ENCODE measurements around the gene FAM241B. TPM values are rescaled to one million over a fixed set of nuclear protein-coding genes. Genes with fewer than 3 reads are reported as not detected.
A peak's percentile ranks its signal among the peaks of the same experiment; 100 is the strongest.

Gene FAM241B
- total RNA-seq, 1 donor from 2014 or later, result 0.98 TPM

GRCh38 chr10:69618746-69619145 is 11.3 kb upstream of the FAM241B start:
- no peaks in the 10 kb centered on the region for H3K9me3 ChIP-seq
- TF ChIP-seq POLR2AphosphoS5 (IDR thresholded peaks at IDR 0.05; ENCODE audit: insufficient read depth in 1 of 2, low read depth in 1 of 2) (no peak), CTCF (IDR thresholded peaks at IDR 0.05) (no peak), POLR2A (IDR thresholded peaks at IDR 0.05) (no peak)
- no peaks in the 10 kb centered on the region for H3K27me3 ChIP-seq
- H3K4me1 ChIP-seq, result no peaks in the 10 kb centered on the region
- DNase-seq (ENCODE audit: extremely low spot score in 2 of 2), result peak in 1 of 2 donors; percentile 74
- H3K27ac ChIP-seq, result no peak overlapping the region
- no peaks in the 10 kb centered on the region for H3K36me3 ChIP-seq
- intact Hi-C loops (cut with DNase I), result no loop called here
- no peak overlapping the region for H3K4me3 ChIP-seq

- intact Hi-C loops (cut with DNase I), result no loop called here
- no peak for DNase-seq (ENCODE audit: extremely low spot score in 2 of 2)
- Histone ChIP-seq H3K4me1 (no peaks in the 10 kb centered on the region), H3K27ac (no peak overlapping the region), H3K27me3 (no peaks in the 10 kb centered on the region), H3K4me3 (no peak overlapping the region), H3K36me3 (no peaks in the 10 kb centered on the region), H3K9me3 (no peaks in the 10 kb centered on the region)
- TF ChIP-seq CTCF (IDR thresholded peaks at IDR 0.05) (no peak), POLR2A (IDR thresholded peaks at IDR 0.05) (no peak), POLR2AphosphoS5 (IDR thresholded peaks at IDR 0.05; ENCODE audit: insufficient read depth in 1 of 2, low read depth in 1 of 2) (no peak)
Measured at GRCh38 chr10:69619626-69620025, 10.4 kb upstream of the FAM241B start.

- Histone ChIP-seq H3K36me3 (no peaks in the 10 kb centered on the region), H3K4me1 (no peaks in the 10 kb centered on the region), H3K27me3 (no peaks in the 10 kb centered on the region), H3K9me3 (no peaks in the 10 kb centered on the region), H3K4me3 (no peak overlapping the region), H3K27ac (no peak overlapping the region)
- intact Hi-C loops (cut with DNase I), result no loop called here
- TF ChIP-seq POLR2A (IDR thresholded peaks at IDR 0.05) (no peak), CTCF (IDR thresholded peaks at IDR 0.05) (no peak)
- peak in 1 of 2 donors; percentile 60 for DNase-seq (ENCODE audit: extremely low spot score in 2 of 2)
Measured at GRCh38 chr10:69620625-69621024, 9.4 kb upstream of the FAM241B start.

- Histone ChIP-seq H3K4me1 (peaks cover under 1% of the 10 kb centered on the region), H3K9me3 (no peaks in the 10 kb centered on the region), H3K36me3 (no peaks in the 10 kb centered on the region), H3K4me3 (no peak overlapping the region), H3K27me3 (no peaks in the 10 kb centered on the region), H3K27ac (no peak overlapping the region)
- intact Hi-C loops (cut with DNase I), result no loop called here
- TF ChIP-seq CTCF (IDR thresholded peaks at IDR 0.05) (no peak), POLR2AphosphoS5 (IDR thresholded peaks at IDR 0.05; ENCODE audit: insufficient read depth in 1 of 2, low read depth in 1 of 2) (no peak), POLR2A (IDR thresholded peaks at IDR 0.05) (no peak)
- no peak for DNase-seq (ENCODE audit: extremely low spot score in 2 of 2)
Measured at GRCh38 chr10:69624245-69624786, 5.7 kb upstream of the FAM241B start.

GRCh38 chr10:69626826-69627225 is 3.2 kb upstream of the FAM241B start:
- no peak overlapping the region for H3K27ac ChIP-seq
- no peaks in the 10 kb centered on the region for H3K36me3 ChIP-seq
- no peaks in the 10 kb centered on the region for H3K27me3 ChIP-seq
- TF ChIP-seq CTCF (IDR thresholded peaks at IDR 0.05) (no peak), POLR2AphosphoS5 (IDR thresholded peaks at IDR 0.05; ENCODE audit: insufficient read depth in 1 of 2, low read depth in 1 of 2) (no peak), POLR2A (IDR thresholded peaks at IDR 0.05) (no peak)
- DNase-seq (ENCODE audit: extremely low spot score in 2 of 2), result peak in 1 of 2 donors; percentile 58
- H3K4me3 ChIP-seq, result no peak overlapping the region
- no peaks in the 10 kb centered on the region for H3K9me3 ChIP-seq
- intact Hi-C loops (cut with DNase I), result no loop called here
- peaks cover 15% of the 10 kb centered on the region for H3K4me1 ChIP-seq

Data from vagina (tissue), 2 donors.